Measurements from ENCODE around the gene TNIK. TPM values are rescaled to one million over a fixed set of nuclear protein-coding genes. Genes with fewer than 3 reads are reported as not detected.

TNIK gene
- total and polyA plus RNA-seq, 2 experiments from 2014 or later = 14.6 to 34.3 TPM

GRCh38 chr3:171088964-171089754, 371.0 kb downstream of the TNIK start:
- no peak for TF ChIP-seq EZH2 (IDR thresholded peaks at IDR 0.05; ENCODE audit: low read depth, unreplicated experiment)
- no peak for TF ChIP-seq ZNF114 (CRISPR knock-in tag; IDR thresholded peaks at IDR 0.05)
- no peak for TF ChIP-seq STAT1 (IDR thresholded peaks at IDR 0.05; ENCODE audit: unreplicated experiment)
- TF ChIP-seq ZNF462 (CRISPR knock-in tag; IDR thresholded peaks at IDR 0.05) = no peak
- no peak for TF ChIP-seq EZH2phosphoT487 (IDR thresholded peaks at IDR 0.05; ENCODE audit: unreplicated experiment)
- no peak for TF ChIP-seq CREB1 (CRISPR knock-in tag; IDR thresholded peaks at IDR 0.05; ENCODE audit: low read depth)
- TF ChIP-seq ETS1 (IDR thresholded peaks at IDR 0.05) = no peak
- TF ChIP-seq POLR2AphosphoS5 (IDR thresholded peaks at IDR 0.05; ENCODE audit: low read depth) = no peak
- no peak for TF ChIP-seq JUNB (IDR thresholded peaks at IDR 0.05; ENCODE audit: unreplicated experiment)
- no peak for TF ChIP-seq REST (IDR thresholded peaks at IDR 0.05; ENCODE audit: unreplicated experiment)
- no peak for TF ChIP-seq ZNF331 (CRISPR knock-in tag; IDR thresholded peaks at IDR 0.05; ENCODE audit: low read depth)
- TF ChIP-seq NANOG (IDR thresholded peaks at IDR 0.05; ENCODE audit: borderline replicate concordance) = no peak
- TF ChIP-seq CTCF (conservative IDR thresholded peaks at IDR 0.05; ENCODE audit: low read depth in 2 of 2) = no peak
- Histone ChIP-seq H3K36me3 (ENCODE audit: insufficient read depth) (no peaks in the 10 kb centered on the region; the same call in 1 of the 2 replicates), H3K79me2 (replicated peaks; ENCODE audit: insufficient read depth) (no peaks in the 10 kb centered on the region), H3K27me3 (ENCODE audit: insufficient read depth) (no peaks in the 10 kb centered on the region), H3K27ac (ENCODE audit: low read depth) (no peak overlapping the region), H3K4me3 (no peak overlapping the region), H3K4me1 (ENCODE audit: insufficient read depth) (0 out of 2 replicates have a peak, but pooled peaks cover 7% of the 10 kb centered on the region), H3K9me2 (ENCODE audit: insufficient read depth) (no peaks in the 10 kb centered on the region), H4K20me1 (replicated peaks; ENCODE audit: insufficient read depth) (0 out of 2 replicates have a peak, but pooled peaks cover 3% of the 10 kb centered on the region), H2AFZ (no peak overlapping the region), H3K4me2 (no peak overlapping the region), H3F3A (replicated peaks; ENCODE audit: low read depth) (no peaks in the 10 kb centered on the region)
- no peaks in the 10 kb centered on the region for H3K9me3 Mint-ChIP-seq
- H3K27me3 Mint-ChIP-seq (ENCODE audit: insufficient read depth, low read depth, poor library complexity) = no peaks in the 10 kb centered on the region
- H3K36me3 Mint-ChIP-seq (ENCODE audit: low read depth) = peaks cover 22% of the 10 kb centered on the region
- H3K4me3 Mint-ChIP-seq = no peak overlapping the region
- peaks cover 7% of the 10 kb centered on the region; the same call in 2 of the 3 replicates for H3K4me1 Mint-ChIP-seq
- ATAC-seq = no peak
- DNase-seq (ENCODE audit: low spot score) = no peak
- H3K27ac Mint-ChIP-seq = no peak overlapping the region
